Nephron progenitor cell (in vitro differentiated cells): ENCODE results near the gene BCL6.

ENCODE experiments used
- DNase-seq: peaks from one replicate; pipeline ENCODE4 v3.0.0; 2021
- H3K27ac Mint-ChIP-seq: 2 replicates; pipeline ENCODE4 v1.8.0; 2021; ENCODE audit warnings: mild to moderate bottlenecking, moderate library complexity, mixed read lengths
- H3K27me3 Mint-ChIP-seq: 2 replicates; pipeline ENCODE4 v1.8.0; 2021; ENCODE audit warnings: mild to moderate bottlenecking, low read depth, mixed read lengths; ENCODE audit not compliant: poor library complexity
- H3K36me3 Mint-ChIP-seq: 2 replicates; pipeline ENCODE4 v1.8.0; 2021; ENCODE audit warnings: low read depth, mixed read lengths
- H3K4me1 Mint-ChIP-seq: 2 replicates; pipeline ENCODE4 v1.8.0; 2021; ENCODE audit warnings: mixed read lengths
- H3K4me3 Mint-ChIP-seq: 2 replicates; pipeline ENCODE4 v1.8.0; 2021; ENCODE audit warnings: mild to moderate bottlenecking, moderate library complexity, mixed read lengths
- H3K9me3 Mint-ChIP-seq: 2 replicates; pipeline ENCODE4 v1.8.0; 2021; ENCODE audit warnings: mild to moderate bottlenecking, moderate library complexity, mixed read lengths
- CTCF ChIP-seq: fragments of 200-600 bp; sonication (generic); IDR thresholded peaks from 2 replicates; pipeline ENCODE4 v1.5.0; 2021; ENCODE audit warnings: antibody characterized with exemption

Gene BCL6

GRCh38 chr3:187739561-187740332 is 5.5 kb downstream of the BCL6 start:
- Mint-ChIP-seq H3K9me3 (no peaks in the 10 kb centered on the region), H3K27me3 (peaks cover 18% of the 10 kb centered on the region), H3K4me1 (peaks cover 76% of the 10 kb centered on the region), H3K27ac (no peak overlapping the region), H3K4me3 (peak overlapping the region; percentile 99), H3K36me3 (no peaks in the 10 kb centered on the region)
- TF ChIP-seq CTCF: peak; percentile 95
- peak; percentile 86 for DNase-seq

- no peaks in the 10 kb centered on the region for H3K9me3 Mint-ChIP-seq
- peak overlapping the region; percentile 99 for H3K4me3 Mint-ChIP-seq
- H3K27me3 Mint-ChIP-seq: peaks cover 18% of the 10 kb centered on the region
- TF ChIP-seq CTCF: no peak
- peak overlapping the region; percentile 34 for H3K27ac Mint-ChIP-seq
- peak; percentile 48 for DNase-seq
- H3K36me3 Mint-ChIP-seq: no peaks in the 10 kb centered on the region
- H3K4me1 Mint-ChIP-seq: peaks cover 72% of the 10 kb centered on the region
Observed at GRCh38 chr3:187739094-187739560, 6.1 kb downstream of the BCL6 start.

- H3K4me3 Mint-ChIP-seq: peak overlapping the region; percentile 99
- peaks cover 18% of the 10 kb centered on the region for H3K27me3 Mint-ChIP-seq
- TF ChIP-seq CTCF: peak; percentile 67
- H3K27ac Mint-ChIP-seq: peak overlapping the region; percentile 11
- peaks cover 66% of the 10 kb centered on the region for H3K4me1 Mint-ChIP-seq
- peaks cover under 1% of the 10 kb centered on the region for H3K36me3 Mint-ChIP-seq
- H3K9me3 Mint-ChIP-seq: no peaks in the 10 kb centered on the region
- peak; percentile 78 for DNase-seq
Observed at GRCh38 chr3:187738331-187739093, 6.8 kb downstream of the BCL6 start.

- H3K9me3 Mint-ChIP-seq: no peaks in the 10 kb centered on the region
- H3K4me3 Mint-ChIP-seq: peak overlapping the region; percentile 99
- peaks cover 18% of the 10 kb centered on the region for H3K27me3 Mint-ChIP-seq
- H3K27ac Mint-ChIP-seq: peak overlapping the region; percentile 11
- no peak for DNase-seq
- H3K36me3 Mint-ChIP-seq: peaks cover 6% of the 10 kb centered on the region
- no peak for TF ChIP-seq CTCF
- H3K4me1 Mint-ChIP-seq: peaks cover 62% of the 10 kb centered on the region
Observed at GRCh38 chr3:187738071-187738330, 7.3 kb downstream of the BCL6 start.

GRCh38 chr3:187737368-187738070 is 7.7 kb downstream of the BCL6 start:
- H3K27ac Mint-ChIP-seq: no peak overlapping the region
- H3K4me3 Mint-ChIP-seq: peak overlapping the region; percentile 99
- TF ChIP-seq CTCF: no peak
- peaks cover 57% of the 10 kb centered on the region for H3K4me1 Mint-ChIP-seq
- H3K9me3 Mint-ChIP-seq: no peaks in the 10 kb centered on the region
- peaks cover 18% of the 10 kb centered on the region for H3K27me3 Mint-ChIP-seq
- peak; percentile 71 for DNase-seq
- H3K36me3 Mint-ChIP-seq: peaks cover 6% of the 10 kb centered on the region
